ENCODE data around the gene NCAPD2.
"Not testable (repeated sequence)": the region's sequence is repeated elsewhere in the genome, so short reads cannot be mapped to it uniquely, and the experiment has no call there.

Gene NCAPD2

DNA sequence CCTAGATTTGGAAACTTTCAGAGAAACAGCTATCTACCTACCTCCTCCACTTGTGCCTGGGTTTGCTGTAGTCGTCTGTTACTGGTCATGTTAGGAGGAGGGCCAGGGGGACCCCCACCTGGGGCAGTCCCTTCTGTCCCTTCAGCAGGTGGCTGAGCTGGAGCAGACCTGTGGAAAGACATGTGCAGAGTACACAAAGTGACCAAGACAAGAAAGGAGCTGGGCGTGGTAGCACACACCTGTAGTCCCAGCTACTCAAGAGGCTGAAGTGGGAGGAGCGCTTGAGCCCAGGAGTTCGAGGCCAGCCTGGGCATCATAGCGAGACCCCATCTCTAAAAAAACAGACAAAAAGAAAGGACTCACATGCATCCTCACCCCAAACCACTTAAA, 27.7 kb upstream of the NCAPD2 start:
- H3K4me1 ChIP-seq (ENCODE audit: insufficient read depth, insufficient read length) = peaks cover 11% of the 10 kb centered on the region
- no peak overlapping the region for H3K4me3 ChIP-seq (ENCODE audit: insufficient read length, low read depth)
- peaks cover 74% of the 10 kb centered on the region for H3K36me3 ChIP-seq (ENCODE audit: insufficient read depth, insufficient read length, low read length)
- no peak overlapping the region for H3K9ac ChIP-seq (ENCODE audit: insufficient read length, low read depth)
- DNase-seq (ENCODE audit: low read depth, low spot score) = no peak
- TF ChIP-seq YY1 (IDR thresholded peaks at IDR 0.05; ENCODE audit: insufficient read depth, insufficient read length) (no peak), ZNF274 (IDR thresholded peaks at IDR 0.05; ENCODE audit: low read depth, low read length) (no peak), SUZ12 (IDR thresholded peaks at IDR 0.05; ENCODE audit: extremely low read depth, insufficient read depth, insufficient read length) (no peak)
- H3K9me3 ChIP-seq (ENCODE audit: insufficient read depth, low read length) = peaks cover 13% of the 10 kb centered on the region; the same call in 1 of the 2 replicates
- no peaks in the 10 kb centered on the region for H3K27me3 ChIP-seq (ENCODE audit: insufficient read depth, insufficient read length)

DNA sequence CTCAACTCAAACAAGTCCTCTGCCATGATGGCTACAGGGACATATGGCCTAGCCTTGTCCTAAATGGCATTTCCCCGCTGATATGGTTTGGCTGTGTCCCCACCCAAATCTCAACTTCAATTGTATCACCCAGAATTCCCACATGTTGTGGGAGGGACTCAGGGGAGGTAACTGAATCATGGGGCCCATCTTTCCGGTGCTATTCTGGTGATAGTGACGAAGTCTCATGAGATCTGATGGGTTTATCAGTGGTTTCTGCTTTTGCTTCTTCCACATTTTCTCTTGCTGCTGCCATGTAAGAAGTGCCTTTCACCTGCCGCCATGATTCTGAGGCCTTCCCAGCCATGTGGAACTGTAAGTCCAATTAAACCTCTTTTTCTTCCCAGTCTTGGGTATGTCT, 27.2 kb upstream of the NCAPD2 start:
- H3K27me3 ChIP-seq (ENCODE audit: insufficient read depth, insufficient read length); H3K4me3 ChIP-seq (ENCODE audit: insufficient read length, low read depth); DNase-seq (ENCODE audit: low read depth, low spot score); H3K9ac ChIP-seq (ENCODE audit: insufficient read length, low read depth): not testable (repeated sequence)
- Histone ChIP-seq H3K9me3 (ENCODE audit: insufficient read depth, low read length) (peaks cover 13% of the 10 kb centered on the region; the same call in 1 of the 2 replicates), H3K36me3 (ENCODE audit: insufficient read depth, insufficient read length, low read length) (peaks cover 68% of the 10 kb centered on the region), H3K4me1 (ENCODE audit: insufficient read depth, insufficient read length) (peaks cover 13% of the 10 kb centered on the region)

DNA sequence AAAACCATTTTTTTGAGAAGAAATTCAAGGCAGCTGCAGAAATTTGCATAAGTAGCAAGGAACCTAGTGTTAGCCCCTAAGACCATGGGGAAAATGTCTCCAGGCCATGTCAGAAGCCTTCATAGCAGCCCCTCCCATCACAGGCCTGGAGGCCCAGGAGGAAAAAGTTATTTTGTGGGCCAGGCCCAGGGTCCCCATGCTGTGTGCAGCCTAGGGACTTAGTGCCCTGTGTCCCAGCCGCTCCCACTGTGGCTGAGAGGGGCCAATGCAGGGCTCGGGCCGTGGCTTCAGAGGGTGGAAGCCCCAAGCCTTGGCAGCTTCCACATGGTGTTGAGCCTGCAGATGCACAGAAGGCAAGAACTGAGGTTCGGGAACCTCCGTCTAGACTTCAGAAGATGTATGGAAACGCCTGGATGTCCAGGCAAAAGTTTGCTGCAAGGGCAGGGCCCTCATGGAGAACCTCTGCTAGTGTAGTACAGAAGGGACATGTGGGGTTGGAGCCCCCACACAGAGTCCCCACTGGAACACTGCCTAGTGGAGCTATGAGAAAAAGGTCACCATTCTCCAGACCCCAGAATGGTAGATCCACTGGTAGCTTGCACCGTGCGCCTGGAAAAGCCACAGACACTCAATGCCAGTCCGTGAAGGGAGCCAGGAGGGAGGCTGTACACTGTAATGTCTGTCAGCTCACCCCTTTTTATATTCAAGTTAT, 26.2 kb upstream of the NCAPD2 start:
- Histone ChIP-seq H3K36me3 (ENCODE audit: insufficient read depth, insufficient read length, low read length) (peaks cover 59% of the 10 kb centered on the region), H3K9me3 (ENCODE audit: insufficient read depth, low read length) (peaks cover 13% of the 10 kb centered on the region; the same call in 1 of the 2 replicates), H3K4me1 (ENCODE audit: insufficient read depth, insufficient read length) (peaks cover 13% of the 10 kb centered on the region)
- not testable (repeated sequence) for H3K27me3 ChIP-seq (ENCODE audit: insufficient read depth, insufficient read length); H3K9ac ChIP-seq (ENCODE audit: insufficient read length, low read depth); H3K4me3 ChIP-seq (ENCODE audit: insufficient read length, low read depth); DNase-seq (ENCODE audit: low read depth, low spot score)

DNA sequence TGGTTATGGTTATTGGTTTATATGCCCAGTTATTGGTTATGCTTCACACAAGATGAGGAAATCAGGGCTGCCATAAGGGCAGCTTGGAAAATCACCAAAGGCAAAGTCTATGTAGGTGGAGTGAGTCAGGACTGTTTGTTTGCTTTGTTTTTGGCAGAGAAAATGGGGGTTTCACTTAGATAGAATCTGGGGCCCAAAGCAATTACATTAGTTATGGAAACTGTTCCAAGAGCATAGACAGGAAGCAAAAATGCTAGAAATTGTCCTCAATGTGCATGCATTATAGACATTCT, 25.7 kb upstream of the NCAPD2 start:
- no peaks in the 10 kb centered on the region for H3K27me3 ChIP-seq (ENCODE audit: insufficient read depth, insufficient read length)
- H3K4me3 ChIP-seq (ENCODE audit: insufficient read length, low read depth) = no peak overlapping the region
- no peak for DNase-seq (ENCODE audit: low read depth, low spot score)
- no peak for TF ChIP-seq SUZ12 (IDR thresholded peaks at IDR 0.05; ENCODE audit: extremely low read depth, insufficient read depth, insufficient read length)
- TF ChIP-seq YY1 (IDR thresholded peaks at IDR 0.05; ENCODE audit: insufficient read depth, insufficient read length) = no peak
- no peak for TF ChIP-seq ZNF274 (IDR thresholded peaks at IDR 0.05; ENCODE audit: low read depth, low read length)
- H3K9me3 ChIP-seq (ENCODE audit: insufficient read depth, low read length) = peaks cover 13% of the 10 kb centered on the region; the same call in 1 of the 2 replicates
- H3K36me3 ChIP-seq (ENCODE audit: insufficient read depth, insufficient read length, low read length) = peaks cover 54% of the 10 kb centered on the region
- peaks cover 13% of the 10 kb centered on the region for H3K4me1 ChIP-seq (ENCODE audit: insufficient read depth, insufficient read length)
- no peak overlapping the region for H3K9ac ChIP-seq (ENCODE audit: insufficient read length, low read depth)

DNA sequence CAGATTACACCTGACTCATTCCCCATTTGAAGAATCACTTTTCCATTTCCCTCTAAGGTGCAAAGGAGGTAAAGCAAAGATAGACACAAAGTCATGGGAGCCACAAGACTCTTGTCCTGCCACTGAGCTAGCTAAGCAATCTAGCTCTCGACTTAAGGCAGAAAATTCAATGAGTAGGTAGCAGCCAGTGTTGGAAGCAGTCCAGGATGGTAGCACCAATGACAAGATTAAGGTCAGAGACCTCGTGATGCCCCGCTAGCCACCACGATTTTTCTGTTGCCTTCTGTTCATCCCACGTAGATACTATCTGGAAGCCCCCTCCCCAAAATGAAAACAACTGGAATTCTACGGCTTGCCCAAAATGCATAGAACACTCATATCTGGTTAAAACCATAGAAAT, 24.8 kb upstream of the NCAPD2 start:
- DNase-seq (ENCODE audit: low read depth, low spot score) = no peak
- H3K4me3 ChIP-seq (ENCODE audit: insufficient read length, low read depth) = no peak overlapping the region
- no peaks in the 10 kb centered on the region for H3K27me3 ChIP-seq (ENCODE audit: insufficient read depth, insufficient read length)
- H3K9me3 ChIP-seq (ENCODE audit: insufficient read depth, low read length) = peaks cover 13% of the 10 kb centered on the region; the same call in 1 of the 2 replicates
- H3K36me3 ChIP-seq (ENCODE audit: insufficient read depth, insufficient read length, low read length) = peaks cover 45% of the 10 kb centered on the region
- H3K4me1 ChIP-seq (ENCODE audit: insufficient read depth, insufficient read length) = peaks cover 13% of the 10 kb centered on the region
- no peak overlapping the region for H3K9ac ChIP-seq (ENCODE audit: insufficient read length, low read depth)
- TF ChIP-seq ZNF274 (IDR thresholded peaks at IDR 0.05; ENCODE audit: low read depth, low read length) = no peak
- TF ChIP-seq YY1 (IDR thresholded peaks at IDR 0.05; ENCODE audit: insufficient read depth, insufficient read length) = no peak
- no peak for TF ChIP-seq SUZ12 (IDR thresholded peaks at IDR 0.05; ENCODE audit: extremely low read depth, insufficient read depth, insufficient read length)

DNA sequence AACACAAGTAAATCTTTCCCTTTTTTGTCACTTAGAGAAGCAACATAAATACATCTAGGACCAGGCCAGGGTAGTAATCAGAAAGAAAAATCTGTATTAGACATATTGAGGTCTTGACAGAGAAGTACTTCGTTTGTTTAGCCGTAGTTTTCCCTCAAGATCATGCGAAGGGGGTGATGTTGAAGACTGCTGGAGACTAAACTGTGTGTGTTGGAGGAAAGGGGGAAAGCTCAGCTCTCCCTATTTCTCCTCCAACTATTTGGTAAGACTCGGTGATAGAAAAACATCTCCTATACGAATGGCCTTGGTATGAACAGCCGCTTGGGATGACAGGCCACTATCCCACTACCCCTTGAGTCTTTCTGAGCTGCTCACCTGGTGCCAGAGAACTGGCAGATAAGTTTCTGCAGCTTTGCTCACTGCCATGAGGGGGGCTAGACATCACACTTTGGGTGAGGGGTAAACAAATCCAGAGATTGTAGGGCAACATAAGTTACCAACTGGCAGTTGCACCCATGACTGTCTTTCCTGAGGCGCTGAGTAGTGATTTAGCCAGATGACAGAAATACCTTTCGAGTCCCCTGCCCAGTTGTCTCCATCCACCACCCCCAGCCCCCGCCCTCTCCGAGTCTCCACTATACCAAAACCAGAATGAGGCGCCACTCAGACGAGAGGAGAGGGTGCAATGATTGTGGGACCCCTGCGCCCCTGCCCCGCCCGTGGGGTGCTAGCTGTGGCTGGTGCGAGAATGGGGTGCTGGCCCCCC, 24.1 kb upstream of the NCAPD2 start:
- DNase-seq (ENCODE audit: low read depth, low spot score) = no peak
- Histone ChIP-seq H3K9ac (ENCODE audit: insufficient read length, low read depth) (peak overlapping the region; percentile 92), H3K4me1 (ENCODE audit: insufficient read depth, insufficient read length) (peaks cover 9% of the 10 kb centered on the region), H3K27me3 (ENCODE audit: insufficient read depth, insufficient read length) (no peaks in the 10 kb centered on the region), H3K36me3 (ENCODE audit: insufficient read depth, insufficient read length, low read length) (peaks cover 38% of the 10 kb centered on the region), H3K9me3 (ENCODE audit: insufficient read depth, low read length) (peaks cover 13% of the 10 kb centered on the region; the same call in 1 of the 2 replicates), H3K4me3 (ENCODE audit: insufficient read length, low read depth) (peak overlapping the region; percentile 93)
- TF ChIP-seq YY1 (IDR thresholded peaks at IDR 0.05; ENCODE audit: insufficient read depth, insufficient read length) (no peak), SUZ12 (IDR thresholded peaks at IDR 0.05; ENCODE audit: extremely low read depth, insufficient read depth, insufficient read length) (no peak), ZNF274 (IDR thresholded peaks at IDR 0.05; ENCODE audit: low read depth, low read length) (no peak)

DNA sequence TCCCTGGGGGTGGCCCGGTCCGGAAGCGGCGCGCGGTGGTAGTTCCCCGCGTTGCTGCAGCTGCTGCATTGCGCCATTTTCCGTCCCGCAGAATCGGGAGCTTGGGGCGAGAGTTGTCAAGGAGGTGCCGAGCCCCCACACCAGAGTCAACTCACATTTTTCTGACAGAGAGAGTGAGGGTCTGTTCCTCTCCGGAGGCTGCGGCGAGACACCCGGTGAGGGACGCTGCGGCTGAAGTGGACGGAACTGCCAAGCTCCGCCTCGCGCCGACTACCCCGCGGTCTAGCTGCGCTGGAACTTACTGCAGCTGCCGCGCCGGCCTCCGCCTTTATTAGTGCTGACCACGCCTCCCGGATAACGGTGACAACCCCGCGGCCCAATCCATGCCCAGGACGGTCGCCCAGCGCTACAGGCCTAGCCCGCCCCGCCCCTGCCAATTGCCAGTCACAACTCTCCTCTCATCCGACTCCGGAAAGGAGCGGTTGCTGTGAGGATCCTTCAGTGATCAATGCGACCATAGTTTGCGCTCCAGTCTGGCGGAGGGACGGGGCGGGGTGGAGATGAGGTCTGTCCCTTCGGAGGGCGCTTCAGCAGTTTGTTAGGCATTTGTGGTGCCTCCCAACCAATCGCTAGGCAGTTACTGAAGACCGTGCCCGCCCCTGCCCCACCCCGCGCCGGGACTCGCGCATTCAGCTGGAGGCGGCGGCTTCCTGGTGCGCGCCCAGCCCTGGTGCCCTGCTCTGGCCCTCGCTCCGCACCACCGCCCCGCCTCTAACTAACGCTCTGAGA, 23.3 kb upstream of the NCAPD2 start, which contains the start of gene VAMP1:
Gene VAMP1 (minus strand): TSS at position 303 of the 789 bp plus-strand sequence. CDS start 146 bp downstream, at position 157.
- peak within 1 kb of the TSS; percentile 92 for H3K9ac ChIP-seq (ENCODE audit: insufficient read length, low read depth)
- peak; percentile 100 for DNase-seq (ENCODE audit: low read depth, low spot score)
- TF ChIP-seq SUZ12 (IDR thresholded peaks at IDR 0.05; ENCODE audit: extremely low read depth, insufficient read depth, insufficient read length) (no peak), YY1 (IDR thresholded peaks at IDR 0.05; ENCODE audit: insufficient read depth, insufficient read length) (no peak), ZNF274 (IDR thresholded peaks at IDR 0.05; ENCODE audit: low read depth, low read length) (no peak)
- H3K27me3 ChIP-seq (ENCODE audit: insufficient read depth, insufficient read length) = no peaks in the 10 kb centered on the region
- peaks cover 13% of the 10 kb centered on the region; the same call in 1 of the 2 replicates for H3K9me3 ChIP-seq (ENCODE audit: insufficient read depth, low read length)
- H3K36me3 ChIP-seq (ENCODE audit: insufficient read depth, insufficient read length, low read length) = peaks cover 31% of the 10 kb centered on the region
- H3K4me3 ChIP-seq (ENCODE audit: insufficient read length, low read depth) = peak within 1 kb of the TSS; percentile 93
- peaks cover 7% of the 10 kb centered on the region for H3K4me1 ChIP-seq (ENCODE audit: insufficient read depth, insufficient read length)

All from NT2/D1 (cell line).